HG02678 (cell line): ENCODE results near the gene ARRB1.

ENCODE experiments used
- ATAC-seq: cut with Tn5 transposase; IDR thresholded peaks from one replicate; pipeline ENCODE4 v1.9.1; 2021; ENCODE audit warnings: mild to moderate bottlenecking, moderate library complexity; ENCODE audit not compliant: unreplicated experiment

The ARRB1 gene

DNA sequence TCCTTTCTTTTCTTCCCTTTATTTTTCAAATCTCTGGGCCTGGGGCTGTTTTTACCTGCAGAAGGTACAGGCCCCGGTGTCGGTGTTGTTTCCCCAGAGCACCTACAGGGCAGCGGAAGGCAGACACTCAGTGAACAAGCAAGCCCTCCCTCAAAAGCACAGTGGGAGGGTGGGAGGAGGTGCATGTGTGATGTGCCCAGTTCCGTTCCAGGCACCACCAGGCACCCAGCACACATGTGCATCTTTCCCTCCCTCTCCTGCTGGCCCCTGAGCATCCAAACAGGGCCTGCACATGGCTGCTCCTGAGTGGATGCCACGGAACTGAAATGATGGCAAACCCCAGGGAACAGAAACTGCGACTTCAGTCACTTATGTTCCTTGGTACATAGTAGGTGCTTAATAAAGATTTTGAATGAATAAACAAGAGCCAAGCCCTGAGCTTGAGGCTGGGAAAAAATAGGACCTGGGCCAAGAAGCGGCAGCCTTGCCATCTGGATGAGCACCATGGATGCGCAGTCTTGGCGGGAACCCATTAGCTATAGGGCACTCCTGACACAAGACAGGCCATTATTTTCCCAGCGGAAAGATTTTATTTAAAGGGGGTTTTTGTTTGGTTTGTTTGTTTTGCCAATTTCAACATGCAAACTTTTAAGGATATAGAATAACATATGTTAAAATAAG, 47.8 kb downstream of the ARRB1 start:
- no peak for ATAC-seq

DNA sequence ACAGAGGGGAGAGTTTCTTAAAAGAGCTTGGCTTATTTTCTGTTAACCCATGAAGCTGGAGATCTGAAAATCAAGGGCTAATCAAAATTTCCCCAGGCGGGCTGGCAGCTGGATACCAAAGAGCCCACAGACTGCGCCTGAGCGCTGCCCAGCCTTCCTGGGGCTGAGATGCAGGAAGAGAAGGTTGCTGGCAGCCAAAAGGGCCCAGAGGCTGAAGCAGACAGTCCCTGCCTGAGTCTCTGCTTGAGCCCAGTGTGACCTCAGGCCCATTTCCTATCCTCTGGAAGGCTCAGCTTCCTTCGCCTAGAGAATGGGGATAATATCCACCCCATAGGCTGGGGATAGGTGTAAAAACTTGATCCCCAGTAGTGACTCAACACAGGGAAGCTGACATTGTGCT, 49.1 kb downstream of the ARRB1 start:
- ATAC-seq, result no peak

DNA sequence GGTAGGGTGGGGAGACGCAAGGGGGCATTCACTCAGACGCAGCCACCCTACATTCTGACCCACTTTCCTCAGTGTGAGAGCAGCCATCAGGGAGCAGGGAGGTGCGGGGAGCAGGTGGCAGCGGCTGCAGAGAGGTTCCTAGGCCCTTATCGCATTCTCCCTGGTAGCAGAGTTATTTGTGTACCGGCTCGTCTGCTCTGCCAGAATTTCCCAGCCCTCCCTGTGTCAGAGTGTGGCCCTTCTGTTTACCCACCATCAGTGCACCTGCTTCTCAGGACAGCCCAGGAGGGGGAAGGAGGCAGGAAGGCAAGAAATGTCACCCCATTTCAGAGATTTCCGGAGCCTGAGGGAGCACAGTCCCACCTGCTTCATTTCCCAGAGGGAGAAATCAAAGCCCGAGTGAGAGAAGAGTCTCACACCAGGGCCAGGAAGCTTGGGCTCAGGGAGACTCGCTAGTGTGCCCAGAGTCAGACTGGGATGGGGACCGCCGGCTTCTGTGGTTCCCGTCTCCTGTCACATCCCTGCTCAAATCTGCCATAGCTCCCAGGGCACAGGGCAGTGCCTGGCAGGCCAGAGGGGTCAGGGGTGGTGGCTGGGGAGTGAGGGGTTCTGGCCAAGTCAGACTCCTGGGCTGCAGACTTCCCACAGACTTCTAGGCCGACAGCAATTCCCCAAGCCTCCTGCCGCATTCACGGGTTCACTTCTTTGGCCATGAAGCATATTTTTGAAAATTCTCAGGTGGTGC, 49.7 kb downstream of the ARRB1 start:
- no peak for ATAC-seq

DNA sequence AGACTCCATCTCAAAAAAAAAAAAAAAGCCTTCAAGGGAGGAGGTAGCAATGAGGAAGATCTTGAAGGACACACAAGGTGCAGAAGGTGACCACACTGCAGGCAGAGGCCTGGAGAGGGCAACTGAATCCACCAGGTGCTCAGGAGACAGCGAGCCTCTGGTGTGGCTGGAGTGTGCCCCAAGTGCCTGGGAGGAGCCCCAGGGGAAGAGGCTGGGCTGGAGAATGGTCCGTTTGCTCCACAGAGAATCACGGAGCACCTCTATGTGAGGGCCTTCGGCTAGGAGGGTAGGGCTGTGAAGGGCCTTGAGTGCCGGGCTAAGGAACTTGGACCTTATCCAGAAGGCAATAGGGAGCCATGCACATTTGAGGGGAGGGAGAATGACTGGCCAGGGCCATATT, 50.3 kb downstream of the ARRB1 start:
- ATAC-seq, result no peak

DNA sequence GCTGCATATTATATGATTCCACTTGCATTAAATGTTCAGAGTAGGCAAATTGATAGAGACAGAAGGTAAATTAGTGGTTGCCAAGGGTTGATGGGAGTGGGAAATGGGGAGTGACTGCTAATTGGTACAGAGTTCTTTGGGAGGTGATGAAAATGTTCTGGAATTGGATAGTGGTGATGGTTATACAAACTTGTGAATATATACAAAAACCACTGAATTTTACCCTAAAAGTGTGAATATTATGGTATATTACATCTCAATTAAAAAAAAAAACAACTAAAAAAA, 52.5 kb downstream of the ARRB1 start:
- ATAC-seq, result no peak

DNA sequence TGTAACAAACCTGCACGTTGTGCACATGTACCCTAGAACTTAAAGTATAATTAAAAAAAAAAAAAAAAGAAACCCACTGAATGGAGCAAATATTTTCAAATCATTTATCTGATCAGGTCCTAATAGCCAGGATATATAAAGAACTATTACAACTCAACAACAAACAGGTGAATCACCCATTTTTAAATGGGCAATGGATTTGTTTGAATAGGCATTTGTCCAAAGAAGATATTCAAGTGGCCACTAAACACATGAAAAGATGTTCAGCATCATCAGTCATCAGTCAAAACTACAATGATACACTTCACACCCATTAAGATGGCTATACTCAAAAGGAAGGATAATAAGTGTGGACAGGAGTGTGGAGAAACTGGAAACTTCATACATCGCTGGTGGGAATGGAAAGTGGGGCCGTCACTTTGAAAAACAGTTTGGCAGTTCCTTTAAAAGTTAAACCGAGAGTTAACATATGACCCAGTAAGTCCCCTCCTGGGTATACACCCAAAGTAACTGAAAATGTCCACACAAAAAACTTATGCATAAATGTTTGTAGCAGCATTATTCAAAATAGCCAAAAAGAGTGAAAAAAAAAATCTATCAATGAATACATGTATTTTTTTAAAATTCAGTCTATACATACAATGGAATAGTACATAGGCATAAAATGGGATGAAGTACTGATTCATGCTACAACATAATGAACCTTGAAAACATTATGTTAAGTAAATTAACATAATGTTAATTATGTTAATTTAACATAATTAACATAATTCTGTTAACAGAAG, 53.1 kb downstream of the ARRB1 start:
- ATAC-seq, result no peak

DNA sequence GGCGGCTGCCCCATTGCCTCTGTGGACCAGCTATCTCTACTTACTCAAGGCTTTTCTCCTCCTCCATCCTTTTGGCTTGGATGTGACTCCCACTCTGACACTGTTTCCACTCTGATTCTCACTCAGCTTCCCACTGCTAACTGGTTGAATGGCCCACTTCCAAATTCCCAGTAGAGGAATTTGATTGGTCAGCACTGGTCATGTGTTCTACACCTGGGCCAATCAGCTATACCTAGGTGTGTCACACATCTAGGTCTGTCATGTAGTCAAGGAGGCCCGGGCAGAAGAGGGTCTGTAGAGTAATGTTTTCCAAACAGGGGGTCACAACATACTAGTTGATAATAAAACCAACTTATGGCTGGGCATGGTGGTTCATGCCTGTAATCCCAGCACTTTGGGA, 57.6 kb downstream of the ARRB1 start:
- ATAC-seq, result no peak

DNA sequence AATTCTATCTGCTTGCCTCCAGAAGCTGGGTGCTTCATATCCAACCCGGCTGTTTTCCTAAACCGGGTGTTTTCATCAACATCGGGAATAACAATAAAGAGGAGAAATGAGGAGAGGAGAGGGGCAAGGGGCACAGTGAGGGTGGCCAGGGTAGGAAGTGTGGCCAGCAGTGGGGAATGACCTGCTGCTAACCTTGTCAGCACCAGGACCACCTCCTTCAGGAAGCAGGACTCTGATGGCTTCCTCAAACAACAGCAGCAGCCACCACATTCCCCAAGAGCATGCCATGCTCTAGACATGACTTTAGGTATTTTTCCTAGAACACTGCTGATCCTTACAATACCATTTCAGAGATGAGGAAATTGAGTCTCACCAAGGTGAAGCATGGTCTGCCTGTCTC, 58.5 kb downstream of the ARRB1 start:
- ATAC-seq, result no peak

DNA sequence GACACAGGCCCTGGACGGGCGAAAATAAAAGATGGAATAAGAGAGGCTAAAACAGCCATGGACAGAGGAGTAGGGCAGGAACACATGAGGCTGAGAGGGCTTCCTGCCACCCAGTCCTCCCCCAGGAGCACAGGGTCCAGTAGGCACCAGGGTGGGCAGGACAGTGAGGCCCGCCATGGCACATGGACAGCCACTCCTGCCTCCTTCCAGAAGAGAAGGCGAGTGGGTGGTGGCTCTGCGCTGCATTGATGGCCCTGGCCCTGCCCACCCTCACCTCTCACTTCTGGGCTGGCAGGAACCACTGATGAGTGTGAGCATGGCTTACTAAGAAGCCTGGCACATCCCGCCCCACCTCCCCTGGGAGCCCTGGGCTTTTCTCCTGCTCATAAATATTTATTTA, 59.7 kb downstream of the ARRB1 start:
- no peak for ATAC-seq

DNA sequence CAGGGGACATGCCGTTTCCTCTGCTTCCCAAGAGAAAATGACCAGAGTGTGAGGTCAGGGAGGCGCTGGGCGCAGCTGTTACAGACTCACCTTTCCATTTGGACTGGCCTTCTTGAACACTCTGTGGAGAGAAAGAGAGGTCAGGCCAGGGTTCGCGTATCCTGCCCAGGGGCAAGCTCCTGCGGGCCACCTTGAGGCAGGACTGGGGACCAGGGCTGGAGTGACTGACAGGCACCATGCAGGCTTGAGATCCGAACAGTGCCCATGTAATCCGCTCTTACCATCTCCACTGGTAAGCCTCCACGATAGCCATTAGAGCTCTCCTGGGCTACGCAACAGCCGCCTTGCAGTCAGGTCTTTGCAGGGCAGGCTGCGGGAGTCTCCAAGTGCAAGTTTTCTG, 61.5 kb downstream of the ARRB1 start:
- ATAC-seq, result no peak

DNA sequence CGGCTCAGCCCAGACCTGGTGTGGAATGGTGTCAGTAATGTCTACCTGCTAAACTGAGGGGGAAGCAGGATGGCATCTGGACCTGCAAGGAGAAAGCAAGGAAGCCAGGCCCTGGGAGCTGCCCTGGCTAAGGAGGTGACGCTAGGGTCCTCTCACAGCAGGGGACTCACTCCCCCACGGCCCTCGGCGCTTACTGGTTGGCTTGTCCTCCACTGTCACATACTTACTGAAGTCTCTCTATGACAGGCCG, 62.0 kb downstream of the ARRB1 start:
- no peak for ATAC-seq

DNA sequence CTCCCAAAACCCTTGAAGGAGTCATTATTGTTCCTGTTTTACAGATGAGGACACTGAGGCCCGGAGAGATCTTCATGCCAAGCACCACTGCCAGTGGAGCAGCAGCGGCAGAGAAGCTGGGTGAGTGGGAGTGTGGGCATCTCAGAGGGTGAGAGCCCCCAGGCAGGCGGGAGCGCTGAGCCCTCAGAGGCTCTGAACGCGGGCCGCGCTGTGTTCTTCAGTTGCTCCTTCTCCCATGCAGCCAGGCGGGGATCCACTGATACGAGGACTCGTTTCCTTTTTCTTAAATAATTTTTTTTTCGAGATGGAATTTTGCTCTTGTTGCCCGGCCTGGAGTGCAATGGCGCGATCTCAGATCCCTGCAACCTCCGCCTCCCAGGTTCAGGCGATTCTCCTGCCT, 63.9 kb downstream of the ARRB1 start:
- no peak for ATAC-seq

DNA sequence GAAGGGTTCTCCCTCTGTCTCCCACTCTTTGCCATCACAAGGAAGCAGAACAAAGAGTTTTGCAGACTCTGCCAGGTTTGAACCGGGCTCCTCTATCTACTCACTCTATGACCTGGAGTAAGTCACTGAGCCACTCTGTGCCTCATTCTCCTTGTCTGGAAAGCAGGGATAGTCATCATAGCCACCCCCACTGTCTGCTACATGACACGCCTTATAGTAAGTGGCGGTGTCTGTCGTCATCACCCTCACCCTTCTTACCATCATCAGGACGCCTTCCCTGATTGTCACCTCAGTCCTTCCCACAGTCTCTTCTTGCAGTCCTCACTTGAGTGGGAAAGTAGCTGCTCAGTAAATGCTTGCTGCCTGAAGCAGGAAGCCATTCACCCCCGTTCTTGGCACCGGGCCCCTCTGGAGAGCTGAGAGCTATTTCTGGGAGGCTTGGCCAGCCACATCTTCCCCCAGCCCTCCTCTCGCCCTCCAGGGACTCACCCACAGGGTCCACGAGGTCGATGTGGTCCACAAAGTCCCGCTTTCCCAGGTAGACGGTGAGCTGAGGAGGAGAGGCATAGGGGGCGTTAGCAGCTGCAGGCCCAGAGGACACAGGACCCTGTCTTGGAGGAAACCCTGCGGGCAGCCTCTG, 64.5 kb downstream of the ARRB1 start:
- ATAC-seq, result no peak

DNA sequence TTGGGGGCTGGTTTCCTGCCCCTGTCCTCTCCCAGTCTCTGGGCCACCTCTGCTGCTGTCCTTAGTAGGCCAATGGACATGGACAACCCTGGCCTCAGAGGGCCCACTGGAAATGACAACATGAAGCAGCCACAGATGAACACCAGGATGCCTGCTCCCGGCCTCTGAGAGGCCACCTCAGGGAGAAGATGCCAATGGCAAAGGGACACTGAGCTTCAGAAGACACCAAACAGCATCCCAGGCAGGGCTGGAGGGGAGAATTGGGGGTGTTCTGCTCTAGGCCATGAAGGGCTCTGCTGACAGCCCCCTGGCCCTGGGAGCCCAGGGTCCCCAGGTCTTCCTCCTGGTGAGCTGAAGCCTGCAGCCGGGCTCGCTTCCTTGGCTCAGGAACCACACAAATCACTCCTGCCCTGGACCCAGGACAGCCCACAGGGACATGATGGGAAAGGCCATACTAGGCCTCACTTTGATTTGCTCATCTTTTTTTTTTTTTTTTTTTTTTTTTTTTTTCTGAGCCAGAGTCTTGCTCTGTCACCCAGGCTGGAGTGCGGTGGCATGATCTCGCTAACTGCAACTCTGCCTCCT, 65.6 kb downstream of the ARRB1 start:
- ATAC-seq, result no peak

DNA sequence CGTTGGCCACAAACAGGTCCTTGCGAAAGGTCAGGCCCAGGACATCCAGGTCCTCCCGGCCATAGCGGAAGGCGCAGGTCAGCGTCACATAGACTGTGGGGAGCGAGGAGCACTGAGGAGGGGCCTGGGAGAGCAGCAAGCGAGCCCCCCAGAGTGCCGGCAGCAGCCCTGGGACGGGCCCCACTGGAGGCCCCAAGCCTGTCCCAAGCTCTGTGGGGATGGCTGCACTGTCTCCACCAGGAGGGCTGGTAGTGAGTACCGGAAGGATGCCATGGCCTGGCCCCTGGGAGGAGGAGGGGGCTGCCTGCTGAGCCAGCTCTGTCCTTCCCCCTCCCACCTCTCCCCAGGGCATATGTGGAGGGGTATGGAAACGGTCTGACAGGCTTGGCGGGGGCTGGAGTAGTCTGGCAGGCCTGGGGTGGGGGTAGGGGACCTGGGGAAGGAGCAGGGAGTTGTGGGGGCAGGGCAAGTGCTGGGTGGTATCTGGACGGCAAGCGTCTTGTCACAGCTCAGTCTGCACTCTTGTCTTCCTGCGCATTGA, 68.0 kb downstream of the ARRB1 start:
- no peak for ATAC-seq

DNA sequence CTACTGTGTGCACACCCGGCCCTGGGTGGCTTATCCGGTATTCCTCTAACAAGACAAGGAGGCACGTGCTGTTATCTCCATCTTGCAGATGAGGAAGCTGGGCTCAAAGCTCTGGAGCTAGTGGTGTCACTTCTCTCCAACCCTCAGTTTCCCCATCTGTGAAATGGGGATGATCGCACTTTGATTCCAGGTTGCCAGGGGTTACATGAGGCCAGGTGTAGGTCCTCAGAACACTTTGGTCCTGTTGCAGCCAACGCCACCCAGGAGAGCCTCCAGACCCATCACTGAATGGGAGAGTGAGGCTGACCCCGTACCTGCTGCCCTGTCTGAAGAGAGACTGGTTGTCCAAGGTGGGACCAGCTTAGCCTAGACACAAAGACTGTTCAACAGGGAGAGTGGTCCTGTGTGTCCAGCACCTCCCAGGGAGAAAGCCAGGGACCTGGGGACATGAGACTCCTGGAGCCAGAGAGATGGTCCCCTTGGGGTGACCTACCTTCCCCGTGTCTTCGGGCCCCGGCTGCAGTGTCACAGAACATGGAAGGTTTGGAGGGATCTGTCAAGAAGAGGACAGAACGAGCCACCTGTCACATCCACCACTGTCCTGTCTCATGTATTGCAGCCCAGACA, 69.9 kb downstream of the ARRB1 start:
- ATAC-seq, result no peak

DNA sequence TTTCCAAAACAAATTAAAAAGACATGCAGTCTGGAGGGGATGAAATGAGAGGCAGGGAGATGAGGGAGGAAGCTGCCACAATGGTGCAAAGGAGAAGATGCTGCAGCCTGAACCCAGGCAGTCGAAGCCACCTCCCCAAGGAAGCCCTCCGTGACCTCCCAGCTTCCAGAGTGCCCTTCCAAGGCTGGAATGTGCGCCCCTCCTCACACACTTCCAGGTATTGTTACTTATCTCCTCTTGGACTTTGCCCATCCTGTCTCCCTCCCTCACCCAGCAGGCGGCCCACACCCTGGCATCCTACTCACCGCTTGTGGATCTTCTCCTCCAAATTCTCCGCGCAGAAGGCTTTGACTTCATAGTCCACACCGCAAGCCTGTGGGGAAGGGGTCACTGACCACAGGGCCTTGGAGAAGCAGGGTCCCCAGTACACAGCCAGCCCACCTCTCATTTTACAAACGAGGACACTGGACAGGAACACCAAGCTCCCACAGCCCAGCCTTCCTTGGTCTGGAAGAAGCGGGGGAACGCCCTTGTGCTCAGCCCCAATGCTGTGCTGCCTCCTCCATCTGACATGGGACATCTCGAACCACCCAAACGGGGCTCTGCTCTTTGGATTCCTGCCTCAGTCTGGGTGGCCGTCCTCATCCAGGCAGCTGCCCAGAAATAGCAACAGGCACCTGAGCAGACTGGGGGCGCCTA, 70.5 kb downstream of the ARRB1 start:
- ATAC-seq, result no peak

DNA sequence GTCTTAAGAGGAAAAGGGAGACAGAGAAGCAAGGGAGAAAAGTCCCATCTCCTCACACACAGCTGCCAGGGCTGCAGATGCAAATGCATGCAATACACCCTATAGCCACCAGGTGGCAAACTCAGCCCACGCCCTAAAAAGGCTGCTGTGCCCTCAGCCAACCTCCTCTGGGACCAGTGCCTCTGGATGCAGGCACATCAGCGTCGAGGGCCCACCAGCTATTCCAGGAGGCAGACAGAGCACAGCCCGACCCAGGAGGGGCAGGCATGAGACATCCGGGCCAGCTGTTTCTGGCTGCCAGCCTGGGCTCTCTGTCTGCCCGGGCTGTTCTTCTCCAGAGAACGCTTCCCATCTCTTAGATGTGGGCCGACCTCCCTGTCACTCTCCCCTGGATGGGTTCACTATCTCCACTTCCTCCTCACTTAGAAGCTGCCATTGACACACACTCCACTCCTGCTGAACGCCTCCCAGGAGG, 71.2 kb downstream of the ARRB1 start:
- ATAC-seq, result peak; percentile 60

DNA sequence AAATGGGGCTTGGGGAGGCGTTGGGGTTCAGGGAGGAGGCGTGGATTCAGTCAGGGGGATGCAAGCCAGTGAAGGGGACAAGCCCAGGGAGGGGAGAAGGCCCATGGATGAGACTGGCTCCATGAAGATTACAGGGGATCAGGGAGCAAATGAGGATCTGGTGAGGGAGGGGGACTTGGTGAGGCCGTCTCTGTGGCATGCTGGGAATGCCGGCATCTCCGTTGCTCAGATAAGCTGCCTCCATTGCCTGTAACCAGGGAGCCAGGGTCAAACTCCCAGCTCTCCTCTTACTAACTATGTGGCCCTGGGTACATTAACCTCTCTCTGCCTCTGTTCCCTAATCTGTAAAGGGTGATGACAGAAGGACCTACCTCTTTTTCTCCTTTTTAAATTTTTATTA, 72.2 kb downstream of the ARRB1 start:
- ATAC-seq, result no peak
